ENCODE results near the gene ATOH8.

DNA sequence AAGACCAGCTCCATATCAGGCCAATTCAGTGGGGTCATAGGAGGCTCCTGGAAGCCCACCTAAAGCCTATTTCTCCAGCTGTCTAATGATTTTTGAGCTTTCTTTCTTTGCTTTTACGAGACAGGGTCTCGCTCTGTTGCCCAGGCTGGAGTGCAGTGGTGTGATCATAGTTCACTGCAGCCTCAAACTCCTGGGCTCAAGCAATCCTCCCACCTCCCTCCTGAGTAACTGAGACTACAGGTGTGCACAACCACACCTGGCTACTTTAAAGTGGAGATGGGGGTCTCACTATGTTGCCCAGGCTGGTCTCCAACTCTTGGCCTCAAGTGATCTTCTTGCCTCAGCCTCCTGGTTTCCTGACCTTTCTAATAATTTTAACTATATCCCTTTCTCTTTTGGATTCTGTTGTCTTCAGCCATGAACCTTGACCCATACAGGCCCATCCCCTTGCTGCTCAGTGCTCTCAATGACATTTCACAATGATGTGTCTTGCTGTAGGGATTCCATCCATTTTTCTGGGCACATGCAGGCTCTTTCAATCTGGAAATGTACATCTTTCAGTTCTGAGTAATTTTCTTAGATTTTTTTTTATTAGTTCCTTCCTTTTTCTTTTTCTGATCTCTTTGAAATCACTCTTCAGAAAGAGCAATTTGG, 30.0 kb upstream of the ATOH8 start:
- TF ChIP-seq, protein P1, sequence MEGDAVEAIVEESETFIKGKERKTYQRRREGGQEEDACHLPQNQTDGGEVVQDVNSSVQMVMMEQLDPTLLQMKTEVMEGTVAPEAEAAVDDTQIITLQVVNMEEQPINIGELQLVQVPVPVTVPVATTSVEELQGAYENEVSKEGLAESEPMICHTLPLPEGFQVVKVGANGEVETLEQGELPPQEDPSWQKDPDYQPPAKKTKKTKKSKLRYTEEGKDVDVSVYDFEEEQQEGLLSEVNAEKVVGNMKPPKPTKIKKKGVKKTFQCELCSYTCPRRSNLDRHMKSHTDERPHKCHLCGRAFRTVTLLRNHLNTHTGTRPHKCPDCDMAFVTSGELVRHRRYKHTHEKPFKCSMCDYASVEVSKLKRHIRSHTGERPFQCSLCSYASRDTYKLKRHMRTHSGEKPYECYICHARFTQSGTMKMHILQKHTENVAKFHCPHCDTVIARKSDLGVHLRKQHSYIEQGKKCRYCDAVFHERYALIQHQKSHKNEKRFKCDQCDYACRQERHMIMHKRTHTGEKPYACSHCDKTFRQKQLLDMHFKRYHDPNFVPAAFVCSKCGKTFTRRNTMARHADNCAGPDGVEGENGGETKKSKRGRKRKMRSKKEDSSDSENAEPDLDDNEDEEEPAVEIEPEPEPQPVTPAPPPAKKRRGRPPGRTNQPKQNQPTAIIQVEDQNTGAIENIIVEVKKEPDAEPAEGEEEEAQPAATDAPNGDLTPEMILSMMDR (IDR thresholded peaks at IDR 0.05; ENCODE audit: insufficient read depth, low read length) = no peak
- no peak for TF ChIP-seq POLR2AphosphoS5 (IDR thresholded peaks at IDR 0.05; ENCODE audit: low read depth)
- TF ChIP-seq, protein P2, sequence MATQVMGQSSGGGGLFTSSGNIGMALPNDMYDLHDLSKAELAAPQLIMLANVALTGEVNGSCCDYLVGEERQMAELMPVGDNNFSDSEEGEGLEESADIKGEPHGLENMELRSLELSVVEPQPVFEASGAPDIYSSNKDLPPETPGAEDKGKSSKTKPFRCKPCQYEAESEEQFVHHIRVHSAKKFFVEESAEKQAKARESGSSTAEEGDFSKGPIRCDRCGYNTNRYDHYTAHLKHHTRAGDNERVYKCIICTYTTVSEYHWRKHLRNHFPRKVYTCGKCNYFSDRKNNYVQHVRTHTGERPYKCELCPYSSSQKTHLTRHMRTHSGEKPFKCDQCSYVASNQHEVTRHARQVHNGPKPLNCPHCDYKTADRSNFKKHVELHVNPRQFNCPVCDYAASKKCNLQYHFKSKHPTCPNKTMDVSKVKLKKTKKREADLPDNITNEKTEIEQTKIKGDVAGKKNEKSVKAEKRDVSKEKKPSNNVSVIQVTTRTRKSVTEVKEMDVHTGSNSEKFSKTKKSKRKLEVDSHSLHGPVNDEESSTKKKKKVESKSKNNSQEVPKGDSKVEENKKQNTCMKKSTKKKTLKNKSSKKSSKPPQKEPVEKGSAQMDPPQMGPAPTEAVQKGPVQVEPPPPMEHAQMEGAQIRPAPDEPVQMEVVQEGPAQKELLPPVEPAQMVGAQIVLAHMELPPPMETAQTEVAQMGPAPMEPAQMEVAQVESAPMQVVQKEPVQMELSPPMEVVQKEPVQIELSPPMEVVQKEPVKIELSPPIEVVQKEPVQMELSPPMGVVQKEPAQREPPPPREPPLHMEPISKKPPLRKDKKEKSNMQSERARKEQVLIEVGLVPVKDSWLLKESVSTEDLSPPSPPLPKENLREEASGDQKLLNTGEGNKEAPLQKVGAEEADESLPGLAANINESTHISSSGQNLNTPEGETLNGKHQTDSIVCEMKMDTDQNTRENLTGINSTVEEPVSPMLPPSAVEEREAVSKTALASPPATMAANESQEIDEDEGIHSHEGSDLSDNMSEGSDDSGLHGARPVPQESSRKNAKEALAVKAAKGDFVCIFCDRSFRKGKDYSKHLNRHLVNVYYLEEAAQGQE (IDR thresholded peaks at IDR 0.05; ENCODE audit: insufficient replicate concordance, low read depth) = no peak
